Neural cell (in vitro differentiated cells): ENCODE data around the gene DIS3L2.
"Not testable (repeated sequence)": the region's sequence is repeated elsewhere in the genome, so short reads cannot be mapped to it uniquely, and the experiment has no call there.

Source experiments
- POLR2AphosphoS5 ChIP-seq: IDR thresholded peaks from 2 replicates; pipeline ENCODE4 v1.6.1; 2012
- RAD21 ChIP-seq: fragments of 450-650 bp; conservative IDR thresholded peaks from 2 replicates; pipeline ENCODE4 v1.6.1; 2014; ENCODE audit warnings: antibody characterized with exemption, mild to moderate bottlenecking, moderate library complexity
- SMC3 ChIP-seq: fragments of 450-650 bp; conservative IDR thresholded peaks from 2 replicates; pipeline ENCODE4 v1.6.1; 2014; ENCODE audit warnings: antibody characterized with exemption, mild to moderate bottlenecking, moderate library complexity; ENCODE audit not compliant: poor library complexity
- TAF1 ChIP-seq: IDR thresholded peaks from 2 replicates; pipeline ENCODE4 v1.6.1; 2012; ENCODE audit warnings: low read depth
- TF ChIP-seq, protein P1 (sequence below): fragments of 450-650 bp; IDR thresholded peaks from 2 replicates; pipeline ENCODE4 v1.5.1; 2014; ENCODE audit warnings: antibody characterized with exemption, mild to moderate bottlenecking, moderate library complexity; ENCODE audit not compliant: poor library complexity, severe bottlenecking

DNA sequence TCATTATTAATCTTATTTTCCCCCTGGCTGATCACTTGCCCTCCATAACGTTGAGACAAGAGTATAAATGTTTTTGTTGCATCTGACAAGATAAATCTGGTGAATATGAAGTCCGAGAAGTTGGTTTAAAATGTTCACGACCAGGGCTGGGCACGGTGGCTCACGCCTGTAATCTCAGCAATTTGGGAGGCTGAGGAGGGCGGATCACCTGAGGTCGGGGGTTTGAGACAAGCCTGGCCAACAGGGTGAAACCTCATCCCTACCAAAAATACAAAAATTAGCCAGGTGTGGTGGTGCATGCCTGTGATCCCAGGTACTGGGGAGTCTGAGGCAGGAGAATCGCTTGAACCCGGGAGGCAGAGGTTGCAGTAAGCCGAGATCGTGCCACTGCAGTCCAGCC lies 14.4 kb upstream of the DIS3L2 start:
- TF ChIP-seq, protein P1, sequence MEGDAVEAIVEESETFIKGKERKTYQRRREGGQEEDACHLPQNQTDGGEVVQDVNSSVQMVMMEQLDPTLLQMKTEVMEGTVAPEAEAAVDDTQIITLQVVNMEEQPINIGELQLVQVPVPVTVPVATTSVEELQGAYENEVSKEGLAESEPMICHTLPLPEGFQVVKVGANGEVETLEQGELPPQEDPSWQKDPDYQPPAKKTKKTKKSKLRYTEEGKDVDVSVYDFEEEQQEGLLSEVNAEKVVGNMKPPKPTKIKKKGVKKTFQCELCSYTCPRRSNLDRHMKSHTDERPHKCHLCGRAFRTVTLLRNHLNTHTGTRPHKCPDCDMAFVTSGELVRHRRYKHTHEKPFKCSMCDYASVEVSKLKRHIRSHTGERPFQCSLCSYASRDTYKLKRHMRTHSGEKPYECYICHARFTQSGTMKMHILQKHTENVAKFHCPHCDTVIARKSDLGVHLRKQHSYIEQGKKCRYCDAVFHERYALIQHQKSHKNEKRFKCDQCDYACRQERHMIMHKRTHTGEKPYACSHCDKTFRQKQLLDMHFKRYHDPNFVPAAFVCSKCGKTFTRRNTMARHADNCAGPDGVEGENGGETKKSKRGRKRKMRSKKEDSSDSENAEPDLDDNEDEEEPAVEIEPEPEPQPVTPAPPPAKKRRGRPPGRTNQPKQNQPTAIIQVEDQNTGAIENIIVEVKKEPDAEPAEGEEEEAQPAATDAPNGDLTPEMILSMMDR = not testable (repeated sequence)
- not testable (repeated sequence) for TF ChIP-seq TAF1, RAD21, POLR2AphosphoS5, SMC3
